ENCODE data around the gene MAST4. TPM values are rescaled to one million over a fixed set of nuclear protein-coding genes. Genes with fewer than 3 reads are reported as not detected.

MAST4 gene
- total RNA-seq, 1 donor from 2014 or later = 22.3 TPM

DNA sequence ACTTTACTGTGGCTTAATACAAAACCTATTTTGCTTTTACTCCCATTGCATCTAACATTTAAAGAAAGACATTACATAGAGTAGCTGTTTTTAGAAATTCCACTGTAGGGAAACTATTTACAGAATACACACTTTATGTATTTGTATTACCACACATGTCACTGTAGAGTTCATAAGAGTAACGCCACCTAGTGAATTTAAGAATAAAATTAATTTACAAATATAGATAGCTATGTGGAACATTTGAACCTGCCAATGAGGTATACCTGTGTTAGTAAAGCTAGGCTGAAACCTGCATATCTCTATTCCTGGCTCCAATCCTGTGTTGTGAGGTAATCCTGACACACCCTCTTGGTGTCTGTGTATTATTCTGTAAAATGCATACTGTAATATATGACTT is 234.4 kb downstream of the MAST4 start:
- H3K27me3 Mint-ChIP-seq (ENCODE audit: low read depth, unreplicated experiment) = no peaks in the 10 kb centered on the region
- H3K79me2 ChIP-seq (ENCODE audit: insufficient read depth, low read length) = peaks cover 4% of the 10 kb centered on the region
- no peaks in the 10 kb centered on the region for H3K36me3 ChIP-seq (ENCODE audit: insufficient read depth, low read length)
- peak overlapping the region; percentile 81 for H3K27ac ChIP-seq (ENCODE audit: low read depth, low read length)
- H4K20me1 ChIP-seq (ENCODE audit: insufficient read depth, low read length) = no peaks in the 10 kb centered on the region
- H3K27ac Mint-ChIP-seq (ENCODE audit: unreplicated experiment) = peak overlapping the region; percentile 6
- peaks cover 21% of the 10 kb centered on the region for H3K4me1 Mint-ChIP-seq (ENCODE audit: low read depth, unreplicated experiment)
- peak overlapping the region; percentile 55 for H3K4me3 Mint-ChIP-seq (ENCODE audit: unreplicated experiment)
- peak overlapping the region; percentile 83 for H3K9ac ChIP-seq (ENCODE audit: low read length)
- no peak overlapping the region for H2AFZ ChIP-seq (ENCODE audit: low read depth, low read length)
- DNase-seq (ENCODE audit: low read depth) (no peak), FAIRE-seq (no peak)
- TF ChIP-seq, protein P1, sequence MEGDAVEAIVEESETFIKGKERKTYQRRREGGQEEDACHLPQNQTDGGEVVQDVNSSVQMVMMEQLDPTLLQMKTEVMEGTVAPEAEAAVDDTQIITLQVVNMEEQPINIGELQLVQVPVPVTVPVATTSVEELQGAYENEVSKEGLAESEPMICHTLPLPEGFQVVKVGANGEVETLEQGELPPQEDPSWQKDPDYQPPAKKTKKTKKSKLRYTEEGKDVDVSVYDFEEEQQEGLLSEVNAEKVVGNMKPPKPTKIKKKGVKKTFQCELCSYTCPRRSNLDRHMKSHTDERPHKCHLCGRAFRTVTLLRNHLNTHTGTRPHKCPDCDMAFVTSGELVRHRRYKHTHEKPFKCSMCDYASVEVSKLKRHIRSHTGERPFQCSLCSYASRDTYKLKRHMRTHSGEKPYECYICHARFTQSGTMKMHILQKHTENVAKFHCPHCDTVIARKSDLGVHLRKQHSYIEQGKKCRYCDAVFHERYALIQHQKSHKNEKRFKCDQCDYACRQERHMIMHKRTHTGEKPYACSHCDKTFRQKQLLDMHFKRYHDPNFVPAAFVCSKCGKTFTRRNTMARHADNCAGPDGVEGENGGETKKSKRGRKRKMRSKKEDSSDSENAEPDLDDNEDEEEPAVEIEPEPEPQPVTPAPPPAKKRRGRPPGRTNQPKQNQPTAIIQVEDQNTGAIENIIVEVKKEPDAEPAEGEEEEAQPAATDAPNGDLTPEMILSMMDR (IDR thresholded peaks at IDR 0.05; ENCODE audit: insufficient read depth, low read depth, low read length) = no peak
- no peak for TF ChIP-seq EZH2 (IDR thresholded peaks at IDR 0.05; ENCODE audit: insufficient read depth, low read length)
- peak overlapping the region; percentile 89 for H3K4me2 ChIP-seq (ENCODE audit: low read length)
- no peaks in the 10 kb centered on the region for H3K9me3 Mint-ChIP-seq (ENCODE audit: unreplicated experiment)
- H3K4me1 ChIP-seq (ENCODE audit: insufficient read depth, low read length) = peaks cover 10% of the 10 kb centered on the region
- H3K4me3 ChIP-seq (ENCODE audit: insufficient read depth, low read depth, low read length) = no peak overlapping the region
- no peaks in the 10 kb centered on the region for H3K27me3 ChIP-seq (ENCODE audit: insufficient read depth, low read length)
- no peaks in the 10 kb centered on the region for H3K9me3 ChIP-seq (ENCODE audit: insufficient read depth, low read depth, low read length)
- no peaks in the 10 kb centered on the region for H3K36me3 Mint-ChIP-seq (ENCODE audit: low read depth, unreplicated experiment)

DNA sequence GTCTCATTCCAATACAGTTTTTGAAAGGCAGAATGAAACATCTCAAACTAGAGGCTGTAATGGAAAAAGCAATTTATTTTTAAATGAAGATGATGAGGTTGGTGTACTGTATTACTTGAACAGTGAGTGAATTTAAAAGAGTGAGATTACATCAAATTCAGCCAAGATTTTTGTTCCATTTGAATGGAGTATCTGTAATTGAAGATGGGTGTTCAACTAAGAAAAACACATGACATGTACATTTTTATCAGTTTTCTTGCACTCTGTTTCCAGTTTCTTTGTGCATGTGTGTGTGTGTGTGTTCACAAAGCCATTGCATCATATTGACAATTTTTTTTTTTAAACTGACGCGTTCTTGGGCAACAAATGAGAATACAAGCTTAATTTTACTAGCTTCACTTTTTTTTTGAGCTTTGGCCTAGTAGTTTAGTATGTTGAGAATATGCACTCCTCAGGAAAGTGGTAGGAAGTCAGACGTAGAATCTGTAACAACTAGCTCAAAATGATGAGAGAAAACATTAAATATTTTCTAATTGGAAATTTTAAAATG is 243.5 kb downstream of the MAST4 start:
- no peak overlapping the region for H2AFZ ChIP-seq (ENCODE audit: low read depth, low read length)
- no peaks in the 10 kb centered on the region for H4K20me1 ChIP-seq (ENCODE audit: insufficient read depth, low read length)
- no peaks in the 10 kb centered on the region for H3K27me3 ChIP-seq (ENCODE audit: insufficient read depth, low read length)
- TF ChIP-seq EZH2 (IDR thresholded peaks at IDR 0.05; ENCODE audit: insufficient read depth, low read length) = no peak
- TF ChIP-seq, protein P1 (IDR thresholded peaks at IDR 0.05; ENCODE audit: insufficient read depth, low read depth, low read length) = no peak
- no peak overlapping the region for H3K4me3 Mint-ChIP-seq (ENCODE audit: unreplicated experiment)
- H3K36me3 Mint-ChIP-seq (ENCODE audit: low read depth, unreplicated experiment) = no peaks in the 10 kb centered on the region
- H3K4me1 ChIP-seq (ENCODE audit: insufficient read depth, low read length) = peaks cover 9% of the 10 kb centered on the region
- H3K9me3 ChIP-seq (ENCODE audit: insufficient read depth, low read depth, low read length) = no peaks in the 10 kb centered on the region
- peaks cover 32% of the 10 kb centered on the region for H3K4me1 Mint-ChIP-seq (ENCODE audit: low read depth, unreplicated experiment)
- H3K9ac ChIP-seq (ENCODE audit: low read length) = no peak overlapping the region
- no peaks in the 10 kb centered on the region for H3K79me2 ChIP-seq (ENCODE audit: insufficient read depth, low read length)
- FAIRE-seq = no peak
- H3K27ac ChIP-seq (ENCODE audit: low read depth, low read length) = no peak overlapping the region
- no peak overlapping the region for H3K4me2 ChIP-seq (ENCODE audit: low read length)
- H3K36me3 ChIP-seq (ENCODE audit: insufficient read depth, low read length) = no peaks in the 10 kb centered on the region
- H3K4me3 ChIP-seq (ENCODE audit: insufficient read depth, low read depth, low read length) = no peak overlapping the region
- H3K27ac Mint-ChIP-seq (ENCODE audit: unreplicated experiment) = no peak overlapping the region
- no peak for DNase-seq (ENCODE audit: low read depth)
- H3K27me3 Mint-ChIP-seq (ENCODE audit: low read depth, unreplicated experiment) = no peaks in the 10 kb centered on the region
- no peaks in the 10 kb centered on the region for H3K9me3 Mint-ChIP-seq (ENCODE audit: unreplicated experiment)

DNA sequence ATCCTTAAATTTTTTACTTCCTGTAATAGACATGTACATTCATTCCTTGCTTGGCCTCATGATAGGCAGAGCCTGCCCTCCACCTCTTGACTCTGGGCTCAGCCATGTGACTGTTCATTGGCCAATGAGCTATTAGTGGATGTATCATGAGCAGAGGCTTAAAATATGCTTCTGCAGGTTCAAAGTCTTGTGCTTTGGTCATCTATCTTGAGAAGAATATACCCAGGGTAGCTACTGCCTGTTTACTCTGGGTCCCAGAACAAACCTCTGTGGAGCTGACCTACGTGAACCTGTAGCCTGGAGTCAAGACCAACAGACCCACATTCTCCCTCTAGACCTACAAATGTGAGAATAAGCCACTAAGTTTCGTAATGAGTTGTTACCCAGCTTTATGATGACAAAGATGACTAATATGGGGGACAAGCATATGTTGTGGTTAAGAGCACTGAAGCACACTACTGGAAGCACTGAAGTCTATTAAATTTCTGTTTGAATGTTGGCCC is 244.4 kb downstream of the MAST4 start:
- no peaks in the 10 kb centered on the region for H3K9me3 Mint-ChIP-seq (ENCODE audit: unreplicated experiment)
- no peaks in the 10 kb centered on the region for H3K9me3 ChIP-seq (ENCODE audit: insufficient read depth, low read depth, low read length)

More for the DNA sequence above, 244.4 kb downstream of the MAST4 start:
- H3K79me2 ChIP-seq (ENCODE audit: insufficient read depth, low read length) = no peaks in the 10 kb centered on the region
- no peak overlapping the region for H3K9ac ChIP-seq (ENCODE audit: low read length)
- no peaks in the 10 kb centered on the region for H3K27me3 ChIP-seq (ENCODE audit: insufficient read depth, low read length)
- DNase-seq (ENCODE audit: low read depth) (peak; percentile 12), FAIRE-seq (no peak)
- H3K4me1 ChIP-seq (ENCODE audit: insufficient read depth, low read length) = peaks cover 9% of the 10 kb centered on the region
- Mint-ChIP-seq H3K4me1 (ENCODE audit: low read depth, unreplicated experiment) (peaks cover 32% of the 10 kb centered on the region), H3K36me3 (ENCODE audit: low read depth, unreplicated experiment) (no peaks in the 10 kb centered on the region), H3K4me3 (ENCODE audit: unreplicated experiment) (no peak overlapping the region), H3K27me3 (ENCODE audit: low read depth, unreplicated experiment) (no peaks in the 10 kb centered on the region), H3K27ac (ENCODE audit: unreplicated experiment) (no peak overlapping the region)
- H3K27ac ChIP-seq (ENCODE audit: low read depth, low read length) = no peak overlapping the region
- no peaks in the 10 kb centered on the region for H3K36me3 ChIP-seq (ENCODE audit: insufficient read depth, low read length)
- H2AFZ ChIP-seq (ENCODE audit: low read depth, low read length) = no peak overlapping the region
- H4K20me1 ChIP-seq (ENCODE audit: insufficient read depth, low read length) = no peaks in the 10 kb centered on the region
- TF ChIP-seq EZH2 (IDR thresholded peaks at IDR 0.05; ENCODE audit: insufficient read depth, low read length) = no peak
- TF ChIP-seq, protein P1 (IDR thresholded peaks at IDR 0.05; ENCODE audit: insufficient read depth, low read depth, low read length) = no peak
- H3K4me2 ChIP-seq (ENCODE audit: low read length) = no peak overlapping the region
- H3K4me3 ChIP-seq (ENCODE audit: insufficient read depth, low read depth, low read length) = no peak overlapping the region
